HepG2 (cell line): Measurements from ENCODE around the gene LSR.

Experiments used
- CTCF ChIP-seq: sonication (generic); formaldehyde crosslinking; IDR thresholded peaks from 2 replicates; pipeline ENCODE4 v1.5.0; 2020; ENCODE audit warnings: mild to moderate bottlenecking, missing genetic modification reagents, moderate library complexity
- ELF4 ChIP-seq: sonication (generic); formaldehyde crosslinking; IDR thresholded peaks from 2 replicates; pipeline ENCODE4 v1.5.0; 2020; ENCODE audit warnings: missing genetic modification reagents, mild to moderate bottlenecking, moderate library complexity, borderline replicate concordance
- GLMP ChIP-seq: sonication (generic); formaldehyde crosslinking; IDR thresholded peaks from 2 replicates; pipeline ENCODE4 v1.9.0; 2021; ENCODE audit warnings: missing genetic modification reagents, mild to moderate bottlenecking, borderline replicate concordance
- GPBP1L1 ChIP-seq: sonication (generic); formaldehyde crosslinking; IDR thresholded peaks from 2 replicates; pipeline ENCODE4 v1.5.0; 2020; ENCODE audit warnings: mild to moderate bottlenecking, missing genetic modification reagents
- HNF4G ChIP-seq, 2 experiments: sonication (generic) in 1 of 2; formaldehyde crosslinking in 1 of 2; IDR thresholded peaks; 2 replicates each; pipeline versions ENCODE4 v1.4.0 to v1.6.1; 2011 to 2020; ENCODE audit warnings: borderline replicate concordance in 2 of 2, low read depth in 2 of 2, mild to moderate bottlenecking in 2 of 2, low read length in 1 of 2, missing genetic modification reagents in 1 of 2, moderate library complexity in 1 of 2
- HNRNPUL1 ChIP-seq: fragments of 200-400 bp; formaldehyde crosslinking; IDR thresholded peaks from 2 replicates; pipeline ENCODE4 v1.6.1; 2017; ENCODE audit warnings: low read depth, mild to moderate bottlenecking, low read length, moderate library complexity
- KDM1A ChIP-seq: IDR thresholded peaks from 2 replicates; pipeline ENCODE4 v1.6.1; 2016; ENCODE audit warnings: missing compliant biosample characterization
- KLF6 ChIP-seq: IDR thresholded peaks from 2 replicates; pipeline ENCODE4 v1.8.0; 2016; ENCODE audit warnings: missing biosample characterization, missing genetic modification reagents
- NFIC ChIP-seq: IDR thresholded peaks from 2 replicates; pipeline ENCODE4 v1.6.1; 2012; ENCODE audit warnings: mild to moderate bottlenecking, low read length, inconsistent platforms
- SP1 ChIP-seq, 2 experiments: fragments of 450-650 bp in 1 of 2; sonication (generic) in 1 of 2; formaldehyde crosslinking in 1 of 2; IDR thresholded peaks; 2 replicates each; pipeline versions ENCODE4 v1.4.0 to v1.6.1; 2016 to 2020; ENCODE audit warnings: missing genetic modification reagents in 1 of 2
- ZNF317 ChIP-seq: sonication (generic); formaldehyde crosslinking; IDR thresholded peaks from 2 replicates; pipeline ENCODE4 v1.5.0; 2020; ENCODE audit warnings: mild to moderate bottlenecking, missing genetic modification reagents

- TF ChIP-seq HNRNPUL1 (no peak), GPBP1L1 (CRISPR knock-in tag) (no peak), KLF6 (CRISPR knock-in tag) (no peak), CTCF (CRISPR knock-in tag) (no peak), KDM1A (CRISPR knock-in tag) (no peak), GLMP (no peak), ELF4 (CRISPR knock-in tag) (no peak), ZNF317 (peak; percentile 96), HNF4G (IDR thresholded peaks at IDR 0.05; ENCODE audit: borderline replicate concordance, low read depth, low read length) (no peak), HNF4G (CRISPR knock-in tag; IDR thresholded peaks at IDR 0.05; ENCODE audit: borderline replicate concordance, low read depth) (no peak), NFIC (no peak), SP1 (IDR thresholded peaks at IDR 0.05) (no peak), SP1 (CRISPR knock-in tag; IDR thresholded peaks at IDR 0.05) (no peak)
Measured at GRCh38 chr19:35211545-35212230, 37.1 kb upstream of the LSR start.
